DMS153 (cell line): Measurements from ENCODE around the gene MB.

Experiments used
- DNase-seq: peaks from one replicate; lab custom pipeline; 2025; lab: John Stamatoyannopoulos, UW

Gene MB

DNA sequence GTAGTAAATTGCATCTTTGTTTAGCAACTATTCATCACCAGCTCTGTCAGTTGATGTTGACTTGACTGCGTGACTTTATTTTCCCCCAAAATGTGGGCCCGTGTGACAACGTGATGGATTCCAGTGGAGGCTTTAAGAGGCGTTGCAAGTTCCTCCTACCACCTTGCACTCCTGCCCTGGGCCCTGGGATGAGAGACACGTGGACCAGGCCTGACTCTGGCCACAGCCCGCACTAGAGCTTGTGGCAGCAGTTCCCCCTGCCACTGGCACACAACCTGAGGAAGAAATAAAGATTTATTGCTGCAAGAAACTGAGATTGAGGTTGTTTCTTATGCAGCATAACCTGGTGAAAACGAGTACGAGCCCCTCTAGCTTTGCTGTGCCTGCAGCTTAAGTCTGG is 44.6 kb downstream of the MB start:
- no peak for DNase-seq

DNA sequence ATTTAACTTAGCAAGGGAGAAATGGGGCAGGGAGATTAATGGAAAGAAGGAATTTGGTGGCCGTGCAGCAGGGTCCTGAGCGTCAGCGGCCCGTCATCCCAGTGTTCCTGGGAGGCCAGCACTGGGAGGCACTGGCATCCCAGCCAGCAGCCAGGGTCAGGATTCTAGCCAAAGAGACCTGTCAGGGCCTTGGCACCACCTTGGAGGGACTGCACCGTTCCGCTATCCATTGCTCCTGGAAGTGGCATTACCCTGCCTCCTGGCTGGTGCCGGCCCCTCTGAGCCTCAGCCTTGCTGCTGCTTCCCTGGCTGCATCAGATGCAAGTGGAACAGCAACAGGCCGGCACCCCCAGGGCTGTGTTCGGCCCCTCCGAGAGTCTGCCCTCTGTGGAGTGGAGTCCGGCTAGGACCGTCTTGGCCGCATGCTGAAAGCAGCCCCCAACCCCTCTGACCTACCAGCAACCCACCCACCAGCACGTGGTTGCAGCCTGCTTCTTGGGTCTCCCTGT is 46.4 kb downstream of the MB start:
- no peak for DNase-seq

- DNase-seq, result no peak
Observed at GRCh38 chr22:35569916-35570315, 47.2 kb downstream of the MB start.

DNA sequence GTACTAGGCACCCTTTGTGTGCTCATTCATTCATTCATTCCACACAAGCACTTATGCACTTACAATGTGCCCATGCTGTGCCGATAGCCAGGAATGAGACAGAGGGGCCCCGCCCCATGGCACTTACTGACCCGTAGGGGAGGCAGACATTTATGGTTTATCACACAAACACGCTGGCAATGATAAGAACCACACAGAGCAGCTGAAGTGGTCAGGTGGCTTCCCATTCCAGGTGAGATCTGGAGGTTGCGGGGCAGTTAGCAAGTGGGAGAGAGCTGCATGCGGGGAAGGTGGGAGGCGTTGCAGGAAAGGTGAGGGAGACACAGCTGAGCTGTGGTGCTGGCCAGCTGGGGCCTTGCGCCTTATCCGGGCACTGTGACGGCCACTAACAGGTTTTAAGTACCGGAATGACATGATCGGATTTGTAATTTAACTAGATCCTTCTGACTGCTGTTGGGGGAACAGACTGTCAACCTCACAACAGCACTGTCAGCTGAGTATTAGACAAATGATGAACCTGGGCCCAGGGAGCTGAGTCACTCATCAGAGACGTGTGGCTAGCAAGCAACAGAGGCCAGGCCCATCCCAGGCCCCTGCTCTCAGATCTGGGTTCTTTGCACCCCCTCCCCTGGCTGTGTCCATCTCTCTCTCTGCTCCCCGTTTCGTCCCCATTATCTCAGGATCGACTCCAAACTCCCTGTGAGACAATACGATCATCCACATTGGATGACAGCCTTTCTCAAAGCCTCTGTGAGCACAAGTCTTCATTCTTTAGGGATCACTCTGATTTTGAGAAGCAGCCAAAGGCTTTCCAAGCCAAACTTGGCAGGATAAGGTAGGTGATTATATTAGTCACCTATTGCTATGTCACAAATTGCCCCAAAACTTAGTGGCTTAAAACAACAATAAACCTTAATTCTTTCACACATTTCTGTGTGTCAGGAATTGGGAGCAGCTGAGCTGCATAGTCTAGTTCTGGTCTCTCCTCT is 48.1 kb downstream of the MB start:
- DNase-seq, result no peak

- DNase-seq, result no peak
Observed at GRCh38 chr22:35567351-35568141, 49.6 kb downstream of the MB start.

- no peak for DNase-seq
Observed at GRCh38 chr22:35564975-35565867, 51.9 kb downstream of the MB start.

GRCh38 chr22:35563211-35563610 is 53.9 kb downstream of the MB start:
- DNase-seq, result no peak

DNA sequence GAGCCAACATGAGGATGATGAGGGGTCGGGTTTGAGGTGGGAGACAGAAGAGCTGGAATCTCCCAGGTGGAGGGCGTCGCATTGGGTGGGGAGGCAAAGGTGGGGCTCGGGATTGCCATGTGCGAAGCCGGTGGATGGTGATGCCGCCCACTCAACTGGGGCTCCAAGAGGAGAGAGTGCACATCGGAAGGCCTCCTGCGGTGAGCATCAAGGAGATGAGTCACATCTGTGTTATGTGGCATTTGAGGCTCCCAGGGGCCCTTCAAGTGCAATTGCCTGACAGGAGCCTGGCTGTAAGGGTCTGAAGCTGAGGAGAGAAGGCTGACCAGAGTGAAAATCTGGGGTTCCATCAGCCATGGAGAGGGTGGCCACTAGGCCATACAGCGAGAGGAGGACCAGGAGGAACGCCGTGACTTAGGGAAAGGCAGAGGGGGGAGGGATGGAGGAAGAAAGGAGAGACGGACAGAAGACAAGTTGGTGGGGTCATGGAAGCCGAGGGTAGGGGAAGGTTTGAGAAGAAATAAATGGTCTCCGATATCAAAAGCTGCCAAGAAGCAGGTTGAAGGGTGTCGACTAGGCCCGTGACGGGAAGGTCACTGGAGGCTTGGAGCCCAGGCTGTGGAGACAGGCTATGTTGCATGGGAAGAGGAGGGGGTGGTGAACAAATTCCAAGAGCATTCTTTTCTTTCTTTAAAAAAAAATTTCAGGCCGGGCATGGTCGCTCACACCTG is 55.2 kb downstream of the MB start:
- DNase-seq, result no peak

DNA sequence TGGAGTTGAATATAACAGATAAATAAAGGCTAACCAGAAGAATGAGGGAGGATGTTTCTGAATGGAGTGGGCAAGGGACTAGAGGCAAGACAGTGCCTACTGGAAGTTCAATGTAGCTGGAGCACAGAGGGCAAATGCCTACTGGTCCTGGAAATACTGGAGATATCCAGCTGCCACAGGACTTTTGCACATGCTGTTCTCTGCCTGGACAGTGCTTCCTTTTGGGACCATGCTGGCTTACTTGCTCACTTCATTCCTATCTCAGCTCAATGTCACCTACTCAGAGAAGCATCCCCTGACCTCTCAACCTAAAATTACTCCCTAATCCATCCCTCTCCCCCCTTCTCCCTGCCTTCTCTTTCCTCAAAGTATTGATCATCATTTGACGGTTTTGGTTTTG is 56.3 kb downstream of the MB start:
- no peak for DNase-seq

GRCh38 chr22:35560366-35560765 is 56.8 kb downstream of the MB start:
- DNase-seq, result no peak

- DNase-seq, result no peak
Observed at GRCh38 chr22:35559354-35560005, 57.6 kb downstream of the MB start.

- no peak for DNase-seq
Observed at GRCh38 chr22:35558719-35559118, 58.4 kb downstream of the MB start.

DNA sequence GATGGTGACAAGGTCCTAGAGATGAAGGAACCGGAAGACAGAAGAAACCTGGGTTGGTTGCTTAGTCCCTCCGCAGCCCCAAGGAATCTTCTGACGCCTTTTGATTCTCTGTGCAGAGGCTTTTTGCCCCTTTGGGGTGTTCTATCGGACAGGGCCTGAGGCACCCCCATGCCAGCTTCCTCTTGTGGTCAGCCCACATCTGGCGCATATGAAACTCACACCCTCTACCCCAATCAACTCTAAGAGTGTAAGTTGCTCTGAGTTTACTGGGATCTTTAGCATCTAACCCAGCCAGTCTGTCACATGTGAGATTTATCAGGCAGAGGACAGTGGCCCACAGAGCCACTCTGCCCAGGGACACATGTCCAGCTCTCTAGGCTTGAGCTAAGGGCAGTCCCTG is 59.1 kb downstream of the MB start:
- DNase-seq, result no peak
